ENCODE data around the gene LIF.

Gene LIF

DNA sequence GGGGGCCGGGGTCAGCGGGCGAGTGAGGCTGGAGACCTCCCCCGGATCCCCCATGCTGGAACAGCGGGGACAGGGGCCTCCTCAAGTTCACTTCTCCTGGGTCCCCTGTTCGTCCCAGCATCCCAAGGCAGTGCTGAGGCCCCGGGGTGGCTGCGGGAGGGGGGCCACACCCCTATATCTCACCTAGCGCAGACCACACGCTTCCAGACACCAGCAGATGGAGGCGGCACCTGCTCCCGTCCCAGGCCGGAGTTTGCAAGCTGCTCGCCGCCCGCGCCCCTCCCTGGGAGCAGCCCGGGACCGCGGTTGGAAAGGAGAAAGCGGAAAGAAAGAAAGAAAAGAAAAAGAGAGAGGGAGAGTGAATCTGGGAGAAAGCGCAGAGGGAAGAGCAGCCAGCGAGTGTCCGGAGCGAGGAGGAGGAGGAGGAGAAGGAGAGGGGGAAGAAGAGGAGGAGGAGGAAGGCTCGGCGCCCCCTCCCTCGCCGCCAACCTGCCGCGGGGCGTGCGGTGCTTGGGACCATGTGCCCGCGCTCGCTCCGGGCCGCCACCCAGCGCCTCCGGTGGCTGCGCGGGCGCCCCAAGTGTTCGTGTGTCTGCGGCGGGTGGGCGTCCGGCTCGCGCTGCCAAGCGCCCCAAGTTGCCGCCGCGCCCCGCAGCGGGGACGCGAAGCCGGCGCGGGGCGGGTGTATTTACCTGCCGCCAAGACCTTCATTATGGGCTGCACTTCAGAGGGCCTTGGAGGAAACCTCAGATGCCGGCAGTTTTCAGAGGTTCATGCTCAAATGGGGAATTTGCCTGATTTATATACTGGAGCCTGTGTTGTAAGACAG lies at the start of gene LIF:
TSS of gene LIF (minus strand) at position 775 of the 829 bp plus-strand sequence. CDS start at position 711, 64 bp downstream.
- H3K27ac ChIP-seq: peak within 1 kb of the TSS; percentile 50; the same call in 1 of the 2 replicates

DNA sequence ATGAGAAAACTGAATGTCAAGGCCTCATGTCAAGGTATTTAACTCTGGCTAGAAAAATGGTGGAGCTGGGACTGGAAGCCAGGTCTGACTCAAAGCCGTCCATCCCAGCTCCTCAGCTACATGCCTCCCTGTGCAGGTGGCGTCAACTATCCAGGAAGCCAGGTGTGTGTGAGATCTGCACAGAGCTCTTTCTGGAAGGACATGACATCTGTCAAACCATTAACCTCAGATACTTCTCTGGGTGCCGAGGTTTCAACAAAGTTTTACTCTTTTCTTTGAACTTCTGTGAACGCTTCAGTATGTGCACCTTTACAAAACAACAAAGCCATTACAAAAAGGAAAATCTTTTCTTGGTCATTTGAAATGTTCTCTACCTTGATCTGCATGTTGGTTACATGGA lies 49.8 kb upstream of the LIF start:
- H3K27ac ChIP-seq: peak overlapping the region; percentile 97; the same call in 1 of the 2 replicates
- TF ChIP-seq, protein P1, sequence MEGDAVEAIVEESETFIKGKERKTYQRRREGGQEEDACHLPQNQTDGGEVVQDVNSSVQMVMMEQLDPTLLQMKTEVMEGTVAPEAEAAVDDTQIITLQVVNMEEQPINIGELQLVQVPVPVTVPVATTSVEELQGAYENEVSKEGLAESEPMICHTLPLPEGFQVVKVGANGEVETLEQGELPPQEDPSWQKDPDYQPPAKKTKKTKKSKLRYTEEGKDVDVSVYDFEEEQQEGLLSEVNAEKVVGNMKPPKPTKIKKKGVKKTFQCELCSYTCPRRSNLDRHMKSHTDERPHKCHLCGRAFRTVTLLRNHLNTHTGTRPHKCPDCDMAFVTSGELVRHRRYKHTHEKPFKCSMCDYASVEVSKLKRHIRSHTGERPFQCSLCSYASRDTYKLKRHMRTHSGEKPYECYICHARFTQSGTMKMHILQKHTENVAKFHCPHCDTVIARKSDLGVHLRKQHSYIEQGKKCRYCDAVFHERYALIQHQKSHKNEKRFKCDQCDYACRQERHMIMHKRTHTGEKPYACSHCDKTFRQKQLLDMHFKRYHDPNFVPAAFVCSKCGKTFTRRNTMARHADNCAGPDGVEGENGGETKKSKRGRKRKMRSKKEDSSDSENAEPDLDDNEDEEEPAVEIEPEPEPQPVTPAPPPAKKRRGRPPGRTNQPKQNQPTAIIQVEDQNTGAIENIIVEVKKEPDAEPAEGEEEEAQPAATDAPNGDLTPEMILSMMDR (conservative IDR thresholded peaks at IDR 0.05): no peak

More for the DNA sequence above, at the start of gene LIF:
- TF ChIP-seq, protein P1 (conservative IDR thresholded peaks at IDR 0.05): peak; percentile 37

GRCh38 chr22:30295576-30295975 lies 49.0 kb upstream of the LIF start:
- TF ChIP-seq, protein P1 (conservative IDR thresholded peaks at IDR 0.05): no peak
- no peak overlapping the region for H3K27ac ChIP-seq

DNA sequence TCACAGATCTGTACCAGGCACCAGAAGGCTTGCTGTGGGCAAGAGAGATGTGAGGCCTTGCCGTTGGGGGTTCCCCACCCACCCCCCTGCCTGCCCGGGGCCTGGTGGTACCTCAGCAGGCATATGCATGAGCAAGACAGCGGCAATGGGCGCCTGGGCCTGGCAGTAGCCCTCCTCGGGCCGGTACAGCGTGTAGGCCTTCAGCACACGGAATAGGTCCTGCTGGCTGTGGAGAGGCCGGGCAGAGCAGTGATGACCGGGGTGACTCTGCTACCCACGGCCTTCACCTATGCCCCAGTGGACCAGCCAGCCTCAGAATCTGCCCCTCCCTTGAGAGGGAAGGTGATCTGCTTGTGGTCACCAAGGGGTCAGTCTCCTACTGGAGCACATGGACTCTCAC lies 48.3 kb upstream of the LIF start:
- no peak overlapping the region for H3K27ac ChIP-seq
- TF ChIP-seq, protein P1 (conservative IDR thresholded peaks at IDR 0.05): no peak

GRCh38 chr22:30294066-30294465 lies 47.5 kb upstream of the LIF start:
- TF ChIP-seq, protein P1 (conservative IDR thresholded peaks at IDR 0.05): no peak
- no peak overlapping the region for H3K27ac ChIP-seq

DNA sequence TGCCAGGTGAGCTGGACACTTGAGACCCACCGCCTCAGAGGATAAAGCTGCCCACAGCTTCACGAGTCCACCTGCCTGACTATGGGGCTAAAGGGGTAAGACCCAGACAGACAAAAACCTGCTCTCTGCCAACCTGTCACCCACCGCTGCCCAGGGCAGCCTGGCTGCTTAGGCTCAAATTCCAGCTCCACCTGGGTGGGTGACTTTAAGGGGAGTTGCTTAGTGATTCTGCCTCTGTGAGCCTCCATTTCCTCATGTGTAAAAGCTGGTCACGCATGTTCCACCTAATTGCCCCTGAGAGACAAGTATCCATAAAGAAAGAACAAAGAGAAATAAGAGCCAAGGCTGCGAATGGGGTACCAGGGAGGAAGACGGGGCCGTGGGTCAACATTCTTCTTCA lies 46.5 kb upstream of the LIF start:
- H3K27ac ChIP-seq: no peak overlapping the region
- TF ChIP-seq, protein P1 (conservative IDR thresholded peaks at IDR 0.05): no peak

DNA sequence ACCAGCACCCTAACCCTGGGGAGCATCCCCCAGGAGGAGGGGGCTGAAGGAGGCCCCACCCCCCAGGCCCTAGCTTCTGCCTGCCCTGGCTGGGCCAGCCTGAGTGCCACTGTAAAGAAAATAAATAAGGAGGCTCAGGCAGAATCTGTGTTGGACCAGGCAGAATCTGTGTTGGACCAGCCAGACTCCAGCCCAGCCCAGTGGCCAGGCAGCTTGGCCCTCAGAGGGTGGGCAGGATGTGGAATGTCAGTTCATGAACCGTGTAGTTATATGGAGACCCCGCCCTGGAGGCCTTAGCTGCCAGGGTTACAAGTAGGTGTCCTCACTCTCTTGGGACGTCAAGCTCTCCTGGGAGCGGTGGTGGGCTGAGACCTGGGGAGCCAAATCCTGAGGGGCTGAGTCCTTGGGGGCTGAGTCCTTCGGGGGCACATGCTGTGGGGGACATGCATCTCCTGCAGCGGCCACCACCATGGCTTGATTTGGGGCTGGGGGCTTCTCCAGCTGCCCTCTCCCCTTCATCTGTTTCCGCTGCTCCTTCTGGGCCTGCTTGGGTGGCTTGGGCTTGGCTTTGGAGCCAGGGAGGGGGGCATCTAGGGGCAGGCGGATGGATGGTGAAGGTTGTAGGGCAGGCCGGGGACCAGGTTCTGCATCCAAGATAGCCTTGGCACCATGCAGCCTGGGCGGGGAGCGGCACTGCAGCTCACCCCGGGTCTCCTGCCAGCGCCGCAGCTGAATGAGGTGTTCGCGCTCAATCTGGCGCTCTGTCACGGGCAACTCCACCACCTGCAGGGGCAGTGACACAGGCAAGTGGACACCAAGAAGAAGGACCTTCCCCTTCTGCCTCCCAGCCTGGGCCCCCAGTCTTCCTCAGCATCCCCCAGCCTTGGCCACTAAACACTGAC lies 45.8 kb upstream of the LIF start:
- H3K27ac ChIP-seq: peak overlapping the region; percentile 78
- TF ChIP-seq, protein P1 (conservative IDR thresholded peaks at IDR 0.05): no peak
